ENCODE measurements around the gene LRRC52. TPM values are rescaled to one million over a fixed set of nuclear protein-coding genes. Genes with fewer than 3 reads are reported as not detected.
A peak's percentile ranks its signal among the peaks of the same experiment; 100 is the strongest.

LRRC52 gene
- total RNA-seq, 1 donor from 2014 or later: not detected

DNA sequence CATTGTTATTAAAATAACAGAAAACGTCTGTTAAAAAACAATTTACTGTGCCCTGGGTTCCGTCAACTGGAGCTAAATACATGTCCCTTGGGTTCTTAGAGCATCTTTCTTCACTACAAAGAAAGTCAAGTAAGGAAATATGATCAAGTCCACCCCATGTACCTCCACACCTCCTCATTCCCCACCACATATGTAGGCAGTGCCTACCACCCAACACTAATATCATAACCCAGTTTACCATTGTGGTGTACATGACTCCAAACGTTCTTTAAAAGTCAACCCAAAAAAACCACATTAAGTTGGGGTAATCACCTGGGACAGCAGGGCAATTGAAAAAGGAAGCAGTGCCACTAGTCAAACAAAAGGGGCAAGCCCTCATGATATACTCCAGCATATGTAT lies 7.8 kb upstream of the LRRC52 start:
- no peak for DNase-seq (ENCODE audit: low spot score)
- no peak for ATAC-seq

DNA sequence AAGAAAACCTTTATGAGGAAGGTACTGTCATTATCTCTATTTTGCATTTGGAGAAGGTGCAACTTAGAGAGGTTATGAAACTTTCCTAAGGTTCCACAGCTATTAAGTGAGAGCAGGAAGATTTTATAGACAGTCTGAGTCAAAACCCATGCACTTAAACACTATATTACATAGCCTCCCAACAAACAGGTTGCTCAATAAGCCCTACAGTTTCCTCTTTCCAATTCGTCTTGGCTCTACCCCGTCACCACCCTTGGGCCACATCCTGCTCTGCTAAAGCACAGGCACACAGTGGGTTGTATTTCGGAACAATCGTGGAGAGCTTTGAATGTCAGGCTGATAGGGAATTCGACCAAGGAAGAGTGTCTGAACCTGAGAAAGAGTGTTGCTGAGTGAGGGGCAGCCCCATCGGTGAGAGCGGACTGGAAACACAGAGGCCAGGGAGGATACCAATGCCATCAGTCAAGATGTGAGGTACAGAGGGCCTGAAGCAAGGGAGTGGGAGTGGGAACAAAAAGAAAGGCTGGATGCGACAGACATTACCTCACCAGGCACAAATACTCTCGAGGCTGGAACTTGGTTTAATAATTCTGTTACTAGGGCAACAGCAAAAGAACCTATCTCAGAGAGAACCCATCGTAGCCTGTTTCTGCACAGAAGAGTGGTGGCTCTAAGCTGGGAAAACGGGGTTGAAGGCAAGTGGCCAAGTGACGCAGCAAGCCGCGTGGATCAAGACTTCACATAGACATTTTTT lies 6.3 kb upstream of the LRRC52 start:
- ATAC-seq: no peak

GRCh38 chr1:165539306-165539705 lies 4.5 kb upstream of the LRRC52 start:
- no peak for DNase-seq (ENCODE audit: low spot score)
- no peak for ATAC-seq

More for the DNA sequence above, 6.3 kb upstream of the LRRC52 start:
- DNase-seq (ENCODE audit: low spot score): no peak

GRCh38 chr1:165539908-165540307 lies 3.9 kb upstream of the LRRC52 start:
- DNase-seq (ENCODE audit: low spot score) (no peak), ATAC-seq (no peak)

- DNase-seq (ENCODE audit: low spot score): no peak
Measured at GRCh38 chr1:165542015-165542631, 1.7 kb upstream of the LRRC52 start.

DNA sequence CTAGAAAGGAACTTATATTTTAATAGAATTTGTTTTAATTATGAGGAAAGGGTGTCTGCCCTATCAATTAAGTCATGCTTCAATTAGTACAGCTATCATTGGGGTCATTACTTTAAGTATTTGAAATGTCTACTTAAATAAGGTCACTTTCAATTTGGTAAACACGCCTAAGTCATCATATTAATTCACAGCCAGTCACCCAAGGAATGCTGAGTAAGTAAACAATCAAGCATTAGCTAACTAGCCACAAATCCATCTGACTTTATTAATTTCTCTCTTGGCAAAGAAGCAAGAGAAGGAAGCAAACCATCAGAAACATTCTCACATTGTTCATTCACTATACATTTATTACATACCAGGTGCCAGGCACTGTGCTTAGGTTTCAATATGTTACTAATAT lies 1.2 kb upstream of the LRRC52 start:
- DNase-seq (ENCODE audit: low spot score) (no peak), ATAC-seq (no peak)

More at GRCh38 chr1:165542015-165542631, 1.7 kb upstream of the LRRC52 start:
- no peak for ATAC-seq

DNA sequence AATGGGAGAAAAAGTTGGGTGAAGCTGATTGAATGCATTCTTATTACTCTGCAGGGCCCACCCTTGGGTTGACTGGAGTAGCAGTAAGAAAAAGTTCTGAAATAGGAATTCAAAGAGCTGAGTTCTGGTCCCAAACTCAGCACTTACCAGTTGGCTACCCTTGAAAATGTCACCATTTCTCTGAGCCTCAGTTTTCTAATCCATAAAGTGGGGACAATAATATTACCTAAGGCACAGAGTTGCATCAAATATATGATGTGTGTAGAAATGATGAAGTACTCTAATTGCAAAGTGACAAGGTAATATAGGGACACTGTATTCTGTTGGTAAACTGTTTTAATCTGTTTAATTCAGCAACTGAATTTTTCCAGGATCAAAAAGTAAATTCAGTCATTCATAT lies 1.2 kb downstream of the LRRC52 start:
- DNase-seq (ENCODE audit: low spot score) (no peak), ATAC-seq (no peak)

DNA sequence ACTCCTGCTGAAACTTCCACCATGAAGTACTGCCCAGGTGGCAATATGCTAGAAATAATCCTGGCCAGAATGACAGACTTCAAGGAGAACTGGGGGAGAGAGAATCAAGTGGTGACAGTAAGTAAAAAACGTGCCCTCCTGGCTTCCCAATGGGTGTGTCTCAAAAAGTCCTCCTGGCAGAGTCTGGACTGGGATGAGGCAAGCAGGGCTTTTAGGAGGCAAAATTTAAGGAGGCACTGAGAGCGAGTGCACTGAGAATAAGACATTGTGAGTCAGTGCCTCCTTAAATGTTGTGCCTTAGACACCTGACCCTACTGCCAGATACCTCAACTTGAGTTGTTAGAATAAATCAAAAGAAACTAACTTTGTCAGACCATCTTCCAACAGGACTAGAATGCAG lies 2.2 kb downstream of the LRRC52 start:
- ATAC-seq: no peak
- no peak for DNase-seq (ENCODE audit: low spot score)

DNA sequence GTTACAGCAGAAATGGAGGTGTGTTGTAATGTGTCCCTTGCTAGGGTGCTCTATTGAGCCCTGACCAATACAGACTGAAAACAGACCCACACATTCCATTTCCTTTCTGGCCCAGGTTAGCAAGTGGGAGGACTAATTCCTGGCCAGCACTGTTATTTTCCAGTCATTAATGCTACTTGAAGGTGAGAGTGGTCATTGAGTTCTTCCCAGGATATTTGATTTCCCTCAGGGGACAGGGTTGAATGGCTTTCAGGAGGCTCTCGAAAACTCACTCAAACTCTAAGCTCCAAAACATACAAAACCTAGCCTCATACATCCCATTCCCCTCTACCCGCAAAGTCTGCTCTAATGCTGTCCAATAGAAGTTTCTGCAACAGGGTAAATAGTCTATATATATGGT lies 6.2 kb downstream of the LRRC52 start:
- ATAC-seq: no peak

DNA sequence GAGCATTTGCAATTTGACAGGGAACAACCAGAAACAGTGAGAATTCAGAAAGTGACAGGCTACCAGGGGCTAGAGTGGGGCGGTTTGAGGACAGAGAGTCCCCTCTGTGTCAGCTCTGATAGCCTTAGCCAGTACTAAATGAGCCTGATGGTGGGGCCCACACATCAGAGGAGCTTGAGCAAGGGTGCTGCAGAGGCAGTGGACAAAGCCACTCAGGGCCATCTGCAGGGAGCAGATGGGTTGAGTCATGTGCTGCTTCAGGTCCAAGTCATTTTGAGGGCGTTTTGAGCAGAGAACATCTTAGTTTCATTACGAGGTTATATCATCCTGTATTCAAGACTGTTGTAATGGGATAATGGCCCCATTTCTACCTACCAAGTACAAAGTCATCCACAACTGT lies 7.7 kb downstream of the LRRC52 start:
- DNase-seq (ENCODE audit: low spot score) (no peak), ATAC-seq (no peak)

More for the DNA sequence above, 6.2 kb downstream of the LRRC52 start:
- DNase-seq (ENCODE audit: low spot score): no peak

DNA sequence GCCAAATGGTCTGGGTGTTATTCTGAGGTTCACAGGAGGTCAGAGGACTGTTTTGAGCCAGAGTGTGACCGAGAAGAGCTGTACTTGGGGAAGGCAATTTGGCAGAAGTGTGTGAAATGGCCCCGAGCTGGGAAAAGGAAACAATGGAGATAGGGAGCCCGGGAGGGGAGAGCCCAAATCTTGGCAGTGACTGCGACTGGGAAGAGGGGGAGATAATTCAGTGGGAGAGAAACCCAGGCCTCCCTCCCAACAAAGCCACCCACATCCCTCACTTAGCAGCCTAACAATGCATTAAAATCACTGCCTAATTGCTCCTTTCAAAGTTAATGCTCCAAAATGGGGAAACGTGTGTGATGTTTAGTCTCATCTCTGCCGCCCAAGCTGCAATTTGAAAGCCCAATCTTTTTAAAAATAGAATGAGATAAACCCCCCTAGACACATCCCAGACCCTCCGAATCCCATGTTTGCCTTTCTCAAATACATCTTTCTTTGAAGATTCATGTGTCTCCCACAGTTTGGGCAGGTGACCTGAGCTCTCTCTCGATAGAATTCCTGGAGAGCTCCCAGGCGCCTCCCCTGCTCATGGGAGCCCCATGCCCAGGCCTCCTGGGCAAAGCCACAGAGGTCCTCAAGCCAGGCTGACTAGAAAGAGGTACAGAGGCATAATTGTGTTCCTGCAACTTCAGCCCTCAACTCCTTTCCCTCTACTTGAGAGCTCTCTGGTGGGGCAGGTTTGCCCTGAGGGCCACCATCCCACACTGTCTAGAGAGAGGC lies 17.3 kb downstream of the LRRC52 start:
- peak; percentile 18 for ATAC-seq
- DNase-seq (ENCODE audit: low spot score): no peak

GRCh38 chr1:165562571-165562970 lies 18.8 kb downstream of the LRRC52 start:
- DNase-seq (ENCODE audit: low spot score) (no peak), ATAC-seq (no peak)

- no peak for DNase-seq (ENCODE audit: low spot score)
- ATAC-seq: no peak
Measured at GRCh38 chr1:165563551-165563950, 19.8 kb downstream of the LRRC52 start.

GRCh38 chr1:165564561-165564960 lies 20.8 kb downstream of the LRRC52 start:
- DNase-seq (ENCODE audit: low spot score): no peak
- ATAC-seq: no peak

- ATAC-seq (no peak), DNase-seq (ENCODE audit: low spot score) (no peak)
Measured at GRCh38 chr1:165565751-165566490, 22.1 kb downstream of the LRRC52 start.

DNA sequence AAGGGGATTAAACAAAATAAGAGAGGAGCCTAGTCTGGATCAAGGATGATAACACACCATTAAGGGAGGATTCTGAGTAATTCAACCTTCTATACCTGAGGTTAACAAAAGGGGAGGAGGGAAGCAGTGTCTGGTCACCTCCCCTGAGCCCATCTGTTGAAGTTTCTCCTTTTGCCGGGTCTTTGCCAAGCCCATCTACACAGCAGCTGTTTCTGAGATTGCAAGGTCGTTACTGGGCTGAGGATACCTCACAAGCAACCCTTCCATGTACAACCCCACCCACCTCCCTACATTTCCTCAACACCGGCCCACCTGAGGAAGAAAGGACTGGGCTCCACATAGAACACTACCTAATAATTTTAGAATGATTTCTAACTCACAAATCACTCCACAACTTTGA lies 26.3 kb downstream of the LRRC52 start:
- ATAC-seq: no peak
- DNase-seq (ENCODE audit: low spot score): no peak

GRCh38 chr1:165573787-165574186 lies 30.0 kb downstream of the LRRC52 start:
- ATAC-seq: no peak
- no peak for DNase-seq (ENCODE audit: low spot score)

- ATAC-seq (no peak), DNase-seq (ENCODE audit: low spot score) (no peak)
Measured at GRCh38 chr1:165574295-165574694, 30.5 kb downstream of the LRRC52 start.

DNA sequence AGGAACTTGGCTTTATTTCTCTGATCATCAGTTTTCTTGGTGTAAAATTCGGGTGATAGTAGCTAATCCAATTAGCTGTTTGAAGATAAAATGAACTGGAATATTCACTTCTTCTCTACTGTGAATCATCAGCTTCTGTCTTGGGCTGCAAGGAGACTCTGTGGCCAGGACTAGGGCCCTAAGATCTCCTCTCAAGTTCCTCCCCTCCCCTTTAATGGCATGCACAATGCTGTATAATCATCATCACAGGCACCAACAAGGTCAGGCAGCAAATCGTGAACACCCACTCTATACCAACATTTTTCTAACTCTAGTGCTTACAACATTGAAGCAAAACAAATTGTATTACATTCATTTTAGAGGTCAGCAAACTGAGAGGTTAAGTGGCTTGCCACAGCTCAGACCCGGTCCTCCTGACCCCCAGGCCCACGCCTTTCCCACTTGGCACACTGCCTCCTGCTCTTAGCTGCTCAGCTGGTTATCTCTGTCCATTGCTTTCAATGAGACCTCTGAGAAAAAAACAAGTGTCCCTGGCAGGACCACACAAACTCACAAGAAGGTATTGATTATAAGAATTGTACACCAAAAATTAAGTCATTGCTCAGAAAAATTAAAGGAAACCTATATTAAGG lies 31.8 kb downstream of the LRRC52 start:
- DNase-seq (ENCODE audit: low spot score): no peak
- no peak for ATAC-seq

DNA sequence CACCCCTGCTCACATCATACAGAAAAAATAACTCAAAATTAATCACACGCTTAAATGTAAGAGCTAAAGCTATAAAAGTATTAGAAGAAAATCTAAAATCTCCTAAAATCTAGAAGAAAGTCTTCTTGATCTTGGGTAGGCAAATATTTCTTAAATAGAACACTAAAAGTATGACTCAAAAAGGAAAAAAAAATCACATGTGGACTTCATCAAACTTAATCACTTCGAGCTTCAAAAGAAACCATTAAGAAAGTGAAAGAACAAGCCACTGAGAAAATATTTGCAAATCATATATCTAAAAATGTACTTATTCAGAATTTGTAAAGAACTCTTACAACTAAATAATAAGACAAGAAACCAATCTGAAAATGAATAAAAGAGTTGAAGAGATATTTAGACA lies 32.7 kb downstream of the LRRC52 start:
- DNase-seq (ENCODE audit: low spot score): no peak
- no peak for ATAC-seq

DNA sequence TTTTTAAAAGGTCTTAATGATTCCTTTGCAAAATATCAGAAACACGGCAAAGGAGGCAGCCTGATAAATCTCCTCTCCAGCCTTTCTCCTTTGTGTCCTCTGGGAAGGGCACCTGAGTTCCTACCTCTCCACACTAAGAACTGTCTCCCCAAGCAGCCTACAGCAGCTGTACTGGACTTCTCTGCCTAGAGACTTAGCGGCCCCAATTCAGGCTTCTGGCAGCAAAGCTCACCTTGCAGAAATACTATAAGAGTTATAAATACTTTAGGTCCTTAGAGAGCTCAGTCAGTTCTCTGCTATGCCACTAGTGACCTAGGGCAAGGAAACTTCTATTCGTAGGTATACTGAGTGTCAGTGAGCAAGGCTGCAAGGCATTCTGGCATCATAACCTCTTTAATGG lies 33.9 kb downstream of the LRRC52 start:
- no peak for DNase-seq (ENCODE audit: low spot score)
- ATAC-seq: no peak

Data from left lobe of liver (tissue), 2 donors.